ENCODE measurements around the gene DCAF12.

DNA sequence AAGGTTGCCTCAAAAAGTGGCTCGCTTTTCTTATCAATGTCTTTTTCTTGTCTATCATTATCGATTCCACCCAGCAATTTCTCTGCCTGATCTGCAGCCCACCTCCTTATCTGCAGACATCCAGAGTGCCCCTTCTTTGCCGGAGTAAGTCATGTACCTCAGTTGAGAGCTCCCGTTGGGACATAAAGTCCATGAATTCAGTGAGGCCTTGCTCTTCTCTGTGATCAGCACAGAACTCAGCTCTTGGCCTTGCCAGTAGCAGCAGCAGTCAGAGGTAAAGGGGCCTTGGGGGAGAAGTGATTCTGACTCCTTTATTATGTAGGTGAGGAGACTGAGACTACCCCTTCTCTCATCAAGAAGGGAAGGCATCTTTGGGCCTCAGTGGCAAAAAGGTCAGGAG lies 24.9 kb upstream of the DCAF12 start:
- TF ChIP-seq TAF1 (IDR thresholded peaks at IDR 0.05; ENCODE audit: low read depth, low read length) (no peak), JUND (IDR thresholded peaks at IDR 0.05; ENCODE audit: low read length) (no peak), CREB1 (IDR thresholded peaks at IDR 0.05) (no peak), SP2 (IDR thresholded peaks at IDR 0.05; ENCODE audit: low read length) (no peak), RFX5 (IDR thresholded peaks at IDR 0.05; ENCODE audit: borderline replicate concordance, low read depth, low read length) (no peak), GABPA (IDR thresholded peaks at IDR 0.05; ENCODE audit: borderline replicate concordance, insufficient read depth, low read length) (no peak), POLR2AphosphoS5 (IDR thresholded peaks at IDR 0.05; ENCODE audit: low read depth, low read length) (no peak), SRF (IDR thresholded peaks at IDR 0.05; ENCODE audit: low read depth, low read length) (no peak), CEBPB (IDR thresholded peaks at IDR 0.05; ENCODE audit: low read depth, low read length) (no peak), EP300 (IDR thresholded peaks at IDR 0.05; ENCODE audit: borderline replicate concordance in 1 of 2, low read depth in 2 of 2, low read length in 2 of 2) (no peak), TEAD4 (IDR thresholded peaks at IDR 0.05; ENCODE audit: low read depth, low read length) (no peak), POLR2A (IDR thresholded peaks at IDR 0.05; ENCODE audit: control extremely low read depth in 1 of 2, low read depth in 2 of 2, low read length in 2 of 2) (no peak)
- TF ChIP-seq, protein P1, sequence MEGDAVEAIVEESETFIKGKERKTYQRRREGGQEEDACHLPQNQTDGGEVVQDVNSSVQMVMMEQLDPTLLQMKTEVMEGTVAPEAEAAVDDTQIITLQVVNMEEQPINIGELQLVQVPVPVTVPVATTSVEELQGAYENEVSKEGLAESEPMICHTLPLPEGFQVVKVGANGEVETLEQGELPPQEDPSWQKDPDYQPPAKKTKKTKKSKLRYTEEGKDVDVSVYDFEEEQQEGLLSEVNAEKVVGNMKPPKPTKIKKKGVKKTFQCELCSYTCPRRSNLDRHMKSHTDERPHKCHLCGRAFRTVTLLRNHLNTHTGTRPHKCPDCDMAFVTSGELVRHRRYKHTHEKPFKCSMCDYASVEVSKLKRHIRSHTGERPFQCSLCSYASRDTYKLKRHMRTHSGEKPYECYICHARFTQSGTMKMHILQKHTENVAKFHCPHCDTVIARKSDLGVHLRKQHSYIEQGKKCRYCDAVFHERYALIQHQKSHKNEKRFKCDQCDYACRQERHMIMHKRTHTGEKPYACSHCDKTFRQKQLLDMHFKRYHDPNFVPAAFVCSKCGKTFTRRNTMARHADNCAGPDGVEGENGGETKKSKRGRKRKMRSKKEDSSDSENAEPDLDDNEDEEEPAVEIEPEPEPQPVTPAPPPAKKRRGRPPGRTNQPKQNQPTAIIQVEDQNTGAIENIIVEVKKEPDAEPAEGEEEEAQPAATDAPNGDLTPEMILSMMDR (IDR thresholded peaks at IDR 0.05; ENCODE audit: control extremely low read depth in 1 of 3, insufficient read depth in 1 of 3, low read depth in 1 of 3, low read length in 3 of 3) = no peak
